Liver (tissue), 9 donors: Measurements from ENCODE around the gene NOL9. TPM values are rescaled to one million over a fixed set of nuclear protein-coding genes. Genes with fewer than 3 reads are reported as not detected.

Source experiments
- DNase-seq: peaks from one replicate; pipeline ENCODE4 v3.0.0-alpha.2; 2017; ENCODE audit warnings: low spot score
- H3K27ac ChIP-seq, 2 donors: one replicate each; pipeline ENCODE4 v1.7.0; 2013; ENCODE audit warnings: inconsistent platforms in 2 of 2, low read length in 2 of 2, control low read depth in 1 of 2, low read depth in 1 of 2, mild to moderate bottlenecking in 1 of 2
- H3K27me3 ChIP-seq, 4 donors: one replicate each; pipeline versions ENCODE4 v1.6.1 to v1.7.0; 2013; ENCODE audit warnings: low read length in 3 of 4, inconsistent platforms in 1 of 4, mild to moderate bottlenecking in 1 of 4, moderate library complexity in 1 of 4; ENCODE audit not compliant: control insufficient read depth in 4 of 4, insufficient read depth in 4 of 4
- H3K36me3 ChIP-seq, 4 donors: one replicate each; pipeline versions ENCODE4 v1.6.1 to v1.7.0; 2013; ENCODE audit warnings: low read length in 3 of 4, mild to moderate bottlenecking in 3 of 4, low read depth in 1 of 4, moderate library complexity in 1 of 4; ENCODE audit not compliant: control insufficient read depth in 4 of 4, insufficient read depth in 3 of 4
- H3K4me1 ChIP-seq, 4 donors: one replicate each; pipeline versions ENCODE4 v1.6.1 to v1.7.0; 2013; ENCODE audit warnings: low read length in 3 of 4, mild to moderate bottlenecking in 3 of 4, moderate library complexity in 1 of 4; ENCODE audit not compliant: control insufficient read depth in 4 of 4, insufficient read depth in 4 of 4
- H3K4me3 ChIP-seq, 3 donors: one replicate each; pipeline versions ENCODE4 v1.6.1 to v1.7.0; 2013; ENCODE audit warnings: low read length in 3 of 3, control low read depth in 1 of 3, low read depth in 1 of 3, mild to moderate bottlenecking in 1 of 3
- H3K9ac ChIP-seq, 2 donors: one replicate each; pipeline ENCODE4 v1.7.0; 2013; ENCODE audit warnings: low read length in 2 of 2, mild to moderate bottlenecking in 2 of 2, moderate library complexity in 2 of 2, control low read depth in 1 of 2, low read depth in 1 of 2
- H3K9me3 ChIP-seq, 4 donors: one replicate each; pipeline versions ENCODE4 v1.6.1 to v1.7.0; 2013; ENCODE audit warnings: low read length in 3 of 4; ENCODE audit not compliant: control insufficient read depth in 4 of 4
- CTCF ChIP-seq: fragments of 150-350 bp; IDR thresholded peaks from 2 replicates; pipeline ENCODE4 v1.5.1; 2017; ENCODE audit warnings: improper control_type of control experiment, low read depth, low read length; ENCODE audit not compliant: missing input control
- EGR1 ChIP-seq, 2 donors: IDR thresholded peaks; 2 replicates each; pipeline ENCODE4 v1.6.1; 2016 to 2018; ENCODE audit warnings: antibody characterized with exemption in 2 of 2, low read depth in 2 of 2
- FOXA1 ChIP-seq: IDR thresholded peaks from 2 replicates; pipeline ENCODE4 v1.6.1; 2016; ENCODE audit warnings: antibody characterized with exemption
- FOXA2 ChIP-seq: IDR thresholded peaks from 2 replicates; pipeline ENCODE4 v1.6.1; 2016; ENCODE audit warnings: antibody characterized with exemption
- GABPA ChIP-seq, 2 donors: IDR thresholded peaks in 1 of 2; conservative IDR thresholded peaks in 1 of 2; 2 replicates each; pipeline ENCODE4 v1.6.1; 2016; ENCODE audit warnings: antibody characterized with exemption in 2 of 2, mild to moderate bottlenecking in 1 of 2, moderate library complexity in 1 of 2
- HNF4A ChIP-seq, 2 donors: conservative IDR thresholded peaks; 2 replicates each; pipeline ENCODE4 v1.6.1; 2016; ENCODE audit warnings: antibody characterized with exemption in 2 of 2, mild to moderate bottlenecking in 2 of 2
- HNF4G ChIP-seq: IDR thresholded peaks from 2 replicates; pipeline ENCODE4 v1.6.1; 2016; ENCODE audit warnings: antibody characterized with exemption
- JUND ChIP-seq, 2 donors: IDR thresholded peaks; 2 replicates each; pipeline ENCODE4 v1.6.1; 2016; ENCODE audit warnings: antibody characterized with exemption in 2 of 2
- MAX ChIP-seq: IDR thresholded peaks from 2 replicates; pipeline ENCODE4 v1.6.1; 2016; ENCODE audit warnings: antibody characterized with exemption
- RAD21 ChIP-seq, 2 donors: IDR thresholded peaks; 2 replicates each; pipeline ENCODE4 v1.6.1; 2016; ENCODE audit warnings: antibody characterized with exemption in 2 of 2, mild to moderate bottlenecking in 2 of 2
- REST ChIP-seq: IDR thresholded peaks from 2 replicates; pipeline ENCODE4 v1.6.1; 2016; ENCODE audit warnings: antibody characterized with exemption, mild to moderate bottlenecking
- RXRA ChIP-seq, 2 donors: IDR thresholded peaks; 2 replicates each; pipeline ENCODE4 v1.6.1; 2017 to 2018; ENCODE audit warnings: antibody characterized with exemption in 2 of 2, mild to moderate bottlenecking in 1 of 2
- SP1 ChIP-seq: IDR thresholded peaks from 2 replicates; pipeline ENCODE4 v1.6.1; 2018; ENCODE audit warnings: antibody characterized with exemption, mild to moderate bottlenecking
- TAF1 ChIP-seq: conservative IDR thresholded peaks from 2 replicates; pipeline ENCODE4 v1.6.1; 2016; ENCODE audit warnings: antibody characterized with exemption, mild to moderate bottlenecking
- YY1 ChIP-seq: IDR thresholded peaks from 2 replicates; pipeline ENCODE4 v1.6.1; 2016; ENCODE audit warnings: antibody characterized with exemption, mild to moderate bottlenecking
- WGBS: extraction: QIAGEN DNeasy Blood & Tissue Kit; methylation state at CpG from one replicate; pipeline ENCODE4 v1.1.7; 2013; 5-methylcytosine and 5-hydroxymethylcytosine counted together
- polyA plus RNA-seq, 2 donors: library from polyadenylated mRNA; stranded (reverse) in 1 of 2; unstranded in 1 of 2; fragments of 200-250 nt in 1 of 2; fragments of >200 nt in 1 of 2; fragmentation: Nextera tagmentation in 1 of 2; extraction: Ambion mirVana in 1 of 2; gene quantifications; one replicate each; pipeline versions ENCODE4 v1.2.1 to v1.2.3, GENCODE V29; 2013 to 2015
- total RNA-seq, 2 donors: library from RNA; depleted of rRNA; stranded (reverse); fragments of >200 nt; gene quantifications; one replicate each; pipeline ENCODE4 v1.2.3, GENCODE V29; 2014
- TF ChIP-seq, protein P1 (sequence below): IDR thresholded peaks from 2 replicates; pipeline ENCODE4 v1.6.1; 2016; ENCODE audit warnings: antibody characterized with exemption
- TF ChIP-seq, protein P2 (sequence below): IDR thresholded peaks from 2 replicates; pipeline ENCODE4 v1.6.1; 2016; ENCODE audit warnings: antibody characterized with exemption
- donor health status: healthy.
- donor health status: healthy.
- donor health status: healthy.
- donor health status: healthy.
- donor health status: healthy.

The NOL9 gene
- total and polyA plus RNA-seq, 4 donors: 2.1 to 15.1 (median 9.4) TPM

DNA sequence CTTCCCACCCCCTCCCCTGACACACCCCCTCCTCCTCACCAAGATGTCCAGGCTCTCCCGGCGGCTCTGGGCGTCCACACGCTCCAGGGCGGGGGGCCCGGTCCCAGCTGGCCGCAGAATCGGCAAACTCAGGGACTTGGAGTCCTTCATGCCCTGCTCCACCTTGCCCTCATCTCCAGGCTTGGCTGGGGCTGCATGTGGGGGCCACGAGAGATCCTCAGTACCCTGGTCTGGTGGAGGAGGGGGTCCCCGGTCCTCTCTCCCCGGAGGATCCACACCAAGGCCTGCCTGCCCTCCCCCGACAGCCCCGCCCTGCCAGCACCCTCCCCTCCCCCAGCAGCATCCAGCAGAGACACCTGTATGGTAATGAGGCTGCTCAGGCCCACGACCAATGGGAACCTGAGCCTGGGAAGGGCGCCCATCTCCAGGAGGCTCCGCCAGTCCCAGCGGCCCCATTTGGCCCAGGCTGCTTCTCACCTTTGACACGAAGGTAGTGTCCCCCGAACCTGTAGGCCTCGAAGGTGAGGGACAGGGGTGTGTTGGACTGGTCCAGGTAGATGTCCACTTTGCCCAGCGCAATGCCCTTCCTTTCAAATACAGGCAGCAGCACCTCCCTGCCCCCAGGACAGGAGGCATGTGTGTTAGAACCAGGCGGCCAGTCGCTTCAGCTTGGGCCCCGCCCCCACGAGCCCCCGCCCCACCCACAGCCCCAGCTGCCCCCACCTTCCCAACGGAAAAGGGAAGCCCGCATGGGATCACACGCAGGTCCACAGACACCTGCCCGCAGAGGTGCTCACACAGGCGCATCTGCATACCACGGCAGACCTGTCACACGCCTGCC lies 80.1 kb downstream of the NOL9 start:
- DNase-seq: no peak
- no peak overlapping the region for H3K9ac ChIP-seq
- H3K4me1 ChIP-seq: peaks cover 3 to 17% (median 10%) of the 10 kb centered on the region in 4 donors
- H3K27me3 ChIP-seq: no peaks in the 10 kb centered on the region
- 77% methylated on average over 33 of the region's 33 CpGs for WGBS
- TF ChIP-seq HNF4A (conservative IDR thresholded peaks at IDR 0.05): no peak
- no peak for TF ChIP-seq EGR1 (IDR thresholded peaks at IDR 0.05; ENCODE audit: low read depth in 2 of 2)
- TF ChIP-seq REST: no peak
- TF ChIP-seq MAX: no peak
- TF ChIP-seq CTCF: no peak
- no peak for TF ChIP-seq JUND (IDR thresholded peaks at IDR 0.05)
- no peak for TF ChIP-seq HNF4G
- no peak overlapping the region for H3K4me3 ChIP-seq
- H3K9me3 ChIP-seq: no peaks in the 10 kb centered on the region
- no peak overlapping the region for H3K27ac ChIP-seq
- no peaks in the 10 kb centered on the region for H3K36me3 ChIP-seq

GRCh38 chr1:6473156-6473555 lies 81.2 kb downstream of the NOL9 start:
- Histone ChIP-seq H3K36me3 (no peaks in the 10 kb centered on the region), H3K9me3 (no peaks in the 10 kb centered on the region), H3K27me3 (no peaks in the 10 kb centered on the region), H3K9ac (no peak overlapping the region), H3K4me1 (peaks cover 3 to 17% (median 10%) of the 10 kb centered on the region in 4 donors), H3K27ac (no peak overlapping the region), H3K4me3 (no peak overlapping the region)
- WGBS: 92% methylated on average over 18 of the region's 18 CpGs
- DNase-seq: no peak
- TF ChIP-seq HNF4A (conservative IDR thresholded peaks at IDR 0.05): no peak
- TF ChIP-seq, protein P1, sequence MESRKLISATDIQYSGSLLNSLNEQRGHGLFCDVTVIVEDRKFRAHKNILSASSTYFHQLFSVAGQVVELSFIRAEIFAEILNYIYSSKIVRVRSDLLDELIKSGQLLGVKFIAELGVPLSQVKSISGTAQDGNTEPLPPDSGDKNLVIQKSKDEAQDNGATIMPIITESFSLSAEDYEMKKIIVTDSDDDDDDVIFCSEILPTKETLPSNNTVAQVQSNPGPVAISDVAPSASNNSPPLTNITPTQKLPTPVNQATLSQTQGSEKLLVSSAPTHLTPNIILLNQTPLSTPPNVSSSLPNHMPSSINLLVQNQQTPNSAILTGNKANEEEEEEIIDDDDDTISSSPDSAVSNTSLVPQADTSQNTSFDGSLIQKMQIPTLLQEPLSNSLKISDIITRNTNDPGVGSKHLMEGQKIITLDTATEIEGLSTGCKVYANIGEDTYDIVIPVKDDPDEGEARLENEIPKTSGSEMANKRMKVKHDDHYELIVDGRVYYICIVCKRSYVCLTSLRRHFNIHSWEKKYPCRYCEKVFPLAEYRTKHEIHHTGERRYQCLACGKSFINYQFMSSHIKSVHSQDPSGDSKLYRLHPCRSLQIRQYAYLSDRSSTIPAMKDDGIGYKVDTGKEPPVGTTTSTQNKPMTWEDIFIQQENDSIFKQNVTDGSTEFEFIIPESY: no peak
- TF ChIP-seq GABPA (IDR thresholded peaks at IDR 0.05 in 1 of 2, conservative IDR thresholded peaks at IDR 0.05 in 1 of 2): no peak
- TF ChIP-seq FOXA2: no peak
- no peak for TF ChIP-seq REST
- TF ChIP-seq, protein P2, sequence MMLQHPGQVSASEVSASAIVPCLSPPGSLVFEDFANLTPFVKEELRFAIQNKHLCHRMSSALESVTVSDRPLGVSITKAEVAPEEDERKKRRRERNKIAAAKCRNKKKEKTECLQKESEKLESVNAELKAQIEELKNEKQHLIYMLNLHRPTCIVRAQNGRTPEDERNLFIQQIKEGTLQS: no peak
- no peak for TF ChIP-seq EGR1 (IDR thresholded peaks at IDR 0.05; ENCODE audit: low read depth in 2 of 2)
- no peak for TF ChIP-seq RXRA (IDR thresholded peaks at IDR 0.05)
- TF ChIP-seq CTCF: no peak
- TF ChIP-seq FOXA1: no peak
- TF ChIP-seq JUND (IDR thresholded peaks at IDR 0.05): no peak
- TF ChIP-seq YY1: no peak
- TF ChIP-seq RAD21 (IDR thresholded peaks at IDR 0.05): no peak
- no peak for TF ChIP-seq TAF1
- no peak for TF ChIP-seq SP1
